IMR-90 (cell line): Measurements from ENCODE around the gene GRIK5.

ENCODE experiments used
- MAFK ChIP-seq: IDR thresholded peaks from 2 replicates; pipeline ENCODE4 v1.6.1; 2012; ENCODE audit warnings: low read depth, low read length, improper control_type of control experiment
- RAD21 ChIP-seq: IDR thresholded peaks from 2 replicates; pipeline ENCODE4 v1.6.1; 2012; ENCODE audit warnings: low read length, improper control_type of control experiment
- RFX5 ChIP-seq: IDR thresholded peaks from 2 replicates; pipeline ENCODE4 v1.8.0; 2012; ENCODE audit warnings: low read depth, mild to moderate bottlenecking, low read length, moderate library complexity
- TF ChIP-seq, protein P1 (sequence below): conservative IDR thresholded peaks from 2 replicates; pipeline ENCODE4 v1.5.1; 2012; ENCODE audit warnings: mild to moderate bottlenecking, low read depth, low read length, improper control_type of control experiment

- no peak for TF ChIP-seq RFX5
- TF ChIP-seq, protein P1, sequence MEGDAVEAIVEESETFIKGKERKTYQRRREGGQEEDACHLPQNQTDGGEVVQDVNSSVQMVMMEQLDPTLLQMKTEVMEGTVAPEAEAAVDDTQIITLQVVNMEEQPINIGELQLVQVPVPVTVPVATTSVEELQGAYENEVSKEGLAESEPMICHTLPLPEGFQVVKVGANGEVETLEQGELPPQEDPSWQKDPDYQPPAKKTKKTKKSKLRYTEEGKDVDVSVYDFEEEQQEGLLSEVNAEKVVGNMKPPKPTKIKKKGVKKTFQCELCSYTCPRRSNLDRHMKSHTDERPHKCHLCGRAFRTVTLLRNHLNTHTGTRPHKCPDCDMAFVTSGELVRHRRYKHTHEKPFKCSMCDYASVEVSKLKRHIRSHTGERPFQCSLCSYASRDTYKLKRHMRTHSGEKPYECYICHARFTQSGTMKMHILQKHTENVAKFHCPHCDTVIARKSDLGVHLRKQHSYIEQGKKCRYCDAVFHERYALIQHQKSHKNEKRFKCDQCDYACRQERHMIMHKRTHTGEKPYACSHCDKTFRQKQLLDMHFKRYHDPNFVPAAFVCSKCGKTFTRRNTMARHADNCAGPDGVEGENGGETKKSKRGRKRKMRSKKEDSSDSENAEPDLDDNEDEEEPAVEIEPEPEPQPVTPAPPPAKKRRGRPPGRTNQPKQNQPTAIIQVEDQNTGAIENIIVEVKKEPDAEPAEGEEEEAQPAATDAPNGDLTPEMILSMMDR: no peak
- no peak for TF ChIP-seq MAFK
- TF ChIP-seq RAD21: no peak
These were observed 44.4 kb upstream of the GRIK5 start for GRCh38 chr19:42114412-42114811.
